Neural progenitor cell (in vitro differentiated cells): ENCODE measurements around the gene CAPN15. TPM values are rescaled to one million over a fixed set of nuclear protein-coding genes. Genes with fewer than 3 reads are reported as not detected.

Experiments used
- DNase-seq: peaks from one replicate; pipeline ENCODE4 v3.0.0-alpha.2; 2016; ENCODE audit warnings: low spot score
- H2AFZ ChIP-seq: fragments of 200-600 bp; sonication (generic); replicated peaks from 2 replicates; pipeline ENCODE4 v1.6.1; 2016; ENCODE audit warnings: antibody characterized with exemption
- H3F3A ChIP-seq: fragments of 200-600 bp; sonication (generic); 2 replicates; pipeline ENCODE4 v1.6.1; 2016; ENCODE audit warnings: antibody characterized with exemption, low read depth
- H3K27ac ChIP-seq: fragments of 200-600 bp; sonication (generic); 2 replicates; pipeline ENCODE4 v1.5.1; 2016; ENCODE audit warnings: mild to moderate bottlenecking
- H3K27me3 ChIP-seq: fragments of 200-600 bp; sonication (generic); 2 replicates; pipeline ENCODE4 v1.6.1; 2016; ENCODE audit warnings: mild to moderate bottlenecking, moderate library complexity
- H3K36me3 ChIP-seq: fragments of 200-600 bp; sonication (generic); 2 replicates; pipeline ENCODE4 v1.5.1; 2016
- H3K4me1 ChIP-seq: fragments of 200-600 bp; sonication (generic); 2 replicates; pipeline ENCODE4 v1.6.1; 2016; ENCODE audit warnings: mixed run types
- H3K4me2 ChIP-seq: fragments of 200-600 bp; sonication (generic); 2 replicates; pipeline ENCODE4 v1.6.1; 2016
- H3K4me3 ChIP-seq: fragments of 200-600 bp; sonication (generic); 2 replicates; pipeline ENCODE4 v1.5.1; 2016
- H3K79me2 ChIP-seq: fragments of 200-600 bp; sonication (generic); 2 replicates; pipeline ENCODE4 v1.6.1; 2016; ENCODE audit warnings: low read depth
- H3K9ac ChIP-seq: fragments of 200-600 bp; sonication (generic); 2 replicates; pipeline ENCODE4 v1.6.1; 2016
- H3K9me3 ChIP-seq: fragments of 200-600 bp; sonication (generic); 2 replicates; pipeline ENCODE4 v1.5.1; 2016; ENCODE audit warnings: low read depth
- H4K20me1 ChIP-seq: fragments of 200-600 bp; sonication (generic); 2 replicates; pipeline ENCODE4 v1.6.1; 2016; ENCODE audit warnings: low read depth
- H3K27ac Mint-ChIP-seq: 3 replicates; pipeline ENCODE4 v1.8.0; 2021; ENCODE audit warnings: mixed read lengths
- H3K27me3 Mint-ChIP-seq: 2 replicates; pipeline ENCODE4 v1.8.0; 2022; ENCODE audit warnings: low read depth, mild to moderate bottlenecking, inconsistent platforms, moderate library complexity, mixed read lengths; ENCODE audit not compliant: insufficient read depth
- H3K36me3 Mint-ChIP-seq: 3 replicates; pipeline ENCODE4 v1.8.0; 2021; ENCODE audit warnings: mixed read lengths
- H3K4me1 Mint-ChIP-seq: 3 replicates; pipeline ENCODE4 v1.8.0; 2021; ENCODE audit warnings: mixed read lengths
- H3K4me3 Mint-ChIP-seq: 3 replicates; pipeline ENCODE4 v1.8.0; 2021; ENCODE audit warnings: mild to moderate bottlenecking, moderate library complexity, mixed read lengths
- H3K9me3 Mint-ChIP-seq: 3 replicates; pipeline ENCODE4 v1.8.0; 2020; ENCODE audit warnings: mixed read lengths
- EZH2 ChIP-seq: fragments of 200-600 bp; sonication (generic); IDR thresholded peaks from 2 replicates; pipeline ENCODE4 v1.6.1; 2017; ENCODE audit warnings: antibody characterized with exemption, mild to moderate bottlenecking, moderate library complexity
- EZH2phosphoT487 ChIP-seq: fragments of 200-600 bp; sonication (generic); IDR thresholded peaks from 2 replicates; pipeline ENCODE4 v1.6.1; 2017; ENCODE audit warnings: antibody characterized with exemption
- total RNA-seq: library from RNA; depleted of rRNA; stranded (reverse); fragments of >200 nt; gene quantifications from 2 replicates; pipeline ENCODE4 v1.2.3, GENCODE V29; 2015; ENCODE audit warnings: low replicate concordance
- TF ChIP-seq, protein P1 (sequence below): fragments of 200-600 bp; sonication (generic); IDR thresholded peaks from 2 replicates; pipeline ENCODE4 v1.5.1; 2017; ENCODE audit warnings: antibody characterized with exemption, mild to moderate bottlenecking

CAPN15 gene
- total RNA-seq, 1 donor from 2014 or later, result 6.8 TPM

DNA sequence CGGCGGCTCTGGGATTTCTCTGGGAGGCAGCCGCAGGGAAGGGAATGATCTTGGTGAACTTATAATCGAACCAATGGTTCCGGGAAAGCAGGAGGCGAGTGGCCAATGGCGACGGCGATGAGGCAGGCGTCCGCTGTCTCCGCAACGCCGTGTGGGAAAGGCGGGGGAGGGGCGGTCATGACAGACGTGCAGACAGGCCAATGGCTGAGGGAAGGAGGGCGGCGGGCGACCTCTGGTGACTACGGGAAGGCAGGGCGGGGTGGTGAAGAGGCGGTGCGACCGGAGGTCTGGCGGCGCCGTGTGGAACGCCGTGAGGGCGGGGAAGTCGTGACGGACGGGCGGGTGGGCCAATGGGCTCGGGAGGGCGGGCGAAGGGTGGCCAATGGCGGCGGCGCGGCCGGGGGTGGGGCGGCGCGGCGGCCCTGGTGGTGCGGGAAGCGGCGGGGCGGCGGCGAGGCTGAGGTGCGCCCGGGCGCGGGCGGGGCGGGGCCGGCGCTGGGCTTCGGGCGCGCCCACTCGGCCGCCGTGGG lies 62.2 kb downstream of the CAPN15 start, which contains the start of gene RAB40C:
RAB40C (plus strand) TSS at position 409 of the 530 bp plus-strand sequence. CDS start 226 bp downstream, outside the sequence.
- H3K36me3 ChIP-seq, result no peaks in the 10 kb centered on the region
- peak within 1 kb of the TSS; percentile 99 for H2AFZ ChIP-seq
- H3K4me3 ChIP-seq, result peak within 1 kb of the TSS; percentile 99
- Mint-ChIP-seq H3K4me1 (peaks cover 32% of the 10 kb centered on the region), H3K4me3 (peak within 1 kb of the TSS; percentile 100), H3K27me3 (peaks cover 15% of the 10 kb centered on the region), H3K9me3 (no peaks in the 10 kb centered on the region), H3K36me3 (peaks cover 6% of the 10 kb centered on the region), H3K27ac (peak within 1 kb of the TSS; percentile 100)
- H3K27me3 ChIP-seq, result peaks cover 38% of the 10 kb centered on the region
- peaks cover 20% of the 10 kb centered on the region for H3F3A ChIP-seq
- H4K20me1 ChIP-seq, result peaks cover 77% of the 10 kb centered on the region
- peak within 1 kb of the TSS; percentile 78 for H3K9ac ChIP-seq
- H3K27ac ChIP-seq, result peak within 1 kb of the TSS; percentile 92
- peaks cover 32% of the 10 kb centered on the region for H3K79me2 ChIP-seq
- no peaks in the 10 kb centered on the region for H3K9me3 ChIP-seq
- peaks cover 3% of the 10 kb centered on the region for H3K4me1 ChIP-seq
- peak; percentile 99 for DNase-seq
- TF ChIP-seq EZH2, result no peak
- TF ChIP-seq, protein P1, sequence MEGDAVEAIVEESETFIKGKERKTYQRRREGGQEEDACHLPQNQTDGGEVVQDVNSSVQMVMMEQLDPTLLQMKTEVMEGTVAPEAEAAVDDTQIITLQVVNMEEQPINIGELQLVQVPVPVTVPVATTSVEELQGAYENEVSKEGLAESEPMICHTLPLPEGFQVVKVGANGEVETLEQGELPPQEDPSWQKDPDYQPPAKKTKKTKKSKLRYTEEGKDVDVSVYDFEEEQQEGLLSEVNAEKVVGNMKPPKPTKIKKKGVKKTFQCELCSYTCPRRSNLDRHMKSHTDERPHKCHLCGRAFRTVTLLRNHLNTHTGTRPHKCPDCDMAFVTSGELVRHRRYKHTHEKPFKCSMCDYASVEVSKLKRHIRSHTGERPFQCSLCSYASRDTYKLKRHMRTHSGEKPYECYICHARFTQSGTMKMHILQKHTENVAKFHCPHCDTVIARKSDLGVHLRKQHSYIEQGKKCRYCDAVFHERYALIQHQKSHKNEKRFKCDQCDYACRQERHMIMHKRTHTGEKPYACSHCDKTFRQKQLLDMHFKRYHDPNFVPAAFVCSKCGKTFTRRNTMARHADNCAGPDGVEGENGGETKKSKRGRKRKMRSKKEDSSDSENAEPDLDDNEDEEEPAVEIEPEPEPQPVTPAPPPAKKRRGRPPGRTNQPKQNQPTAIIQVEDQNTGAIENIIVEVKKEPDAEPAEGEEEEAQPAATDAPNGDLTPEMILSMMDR, result peak; percentile 21
- no peak for TF ChIP-seq EZH2phosphoT487
- H3K4me2 ChIP-seq, result peak within 1 kb of the TSS; percentile 94

DNA sequence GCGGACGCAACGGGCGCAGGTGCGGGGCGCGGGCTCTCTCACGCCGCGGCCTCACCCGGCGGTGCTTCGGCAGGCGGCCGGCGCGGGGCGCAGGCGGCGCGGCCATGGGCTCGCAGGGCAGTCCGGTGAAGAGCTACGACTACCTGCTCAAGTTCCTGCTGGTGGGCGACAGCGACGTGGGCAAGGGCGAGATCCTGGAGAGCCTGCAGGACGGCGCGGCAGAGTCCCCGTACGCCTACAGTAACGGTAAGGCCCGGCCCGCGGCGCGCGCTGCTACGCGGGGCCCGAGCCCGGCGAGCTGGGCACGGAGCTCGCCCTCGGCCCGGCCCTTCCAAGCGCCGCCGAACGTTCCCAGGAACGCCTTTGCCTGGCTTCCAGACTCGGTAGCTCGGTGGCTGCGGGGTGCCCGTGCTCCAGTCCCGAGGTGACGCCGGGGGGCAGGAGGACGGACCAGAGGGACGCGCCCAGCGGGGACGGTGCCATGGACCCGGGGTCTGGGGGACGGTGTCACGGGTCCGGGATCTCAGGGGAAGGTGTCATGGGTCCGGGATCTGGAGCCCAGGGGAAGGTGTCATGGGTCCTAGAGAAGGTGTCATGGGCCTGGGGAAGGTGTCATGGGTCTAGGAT lies 62.8 kb downstream of the CAPN15 start:
- H4K20me1 ChIP-seq, result peaks cover 81% of the 10 kb centered on the region
- H3K36me3 ChIP-seq, result no peaks in the 10 kb centered on the region
- H3K27ac Mint-ChIP-seq, result peak overlapping the region; percentile 55
- H3K9me3 ChIP-seq, result no peaks in the 10 kb centered on the region
- peaks cover 3% of the 10 kb centered on the region for H3K4me1 ChIP-seq
- peaks cover 20% of the 10 kb centered on the region for H3F3A ChIP-seq
- peak; percentile 64 for DNase-seq
- H3K79me2 ChIP-seq, result peaks cover 32% of the 10 kb centered on the region
- H3K9ac ChIP-seq, result peak overlapping the region; percentile 57
- TF ChIP-seq EZH2phosphoT487, result no peak
- TF ChIP-seq, protein P1, result no peak
- no peak for TF ChIP-seq EZH2
- peak overlapping the region; percentile 84 for H3K4me2 ChIP-seq
- no peaks in the 10 kb centered on the region for H3K9me3 Mint-ChIP-seq
- H3K27ac ChIP-seq, result no peak overlapping the region
- H2AFZ ChIP-seq, result peak overlapping the region; percentile 82
- peaks cover 36% of the 10 kb centered on the region for H3K27me3 ChIP-seq
- peaks cover 15% of the 10 kb centered on the region for H3K27me3 Mint-ChIP-seq
- H3K4me3 Mint-ChIP-seq, result peak overlapping the region; percentile 94
- peaks cover 6% of the 10 kb centered on the region for H3K36me3 Mint-ChIP-seq
- H3K4me3 ChIP-seq, result peak overlapping the region; percentile 99
- H3K4me1 Mint-ChIP-seq, result peaks cover 32% of the 10 kb centered on the region

DNA sequence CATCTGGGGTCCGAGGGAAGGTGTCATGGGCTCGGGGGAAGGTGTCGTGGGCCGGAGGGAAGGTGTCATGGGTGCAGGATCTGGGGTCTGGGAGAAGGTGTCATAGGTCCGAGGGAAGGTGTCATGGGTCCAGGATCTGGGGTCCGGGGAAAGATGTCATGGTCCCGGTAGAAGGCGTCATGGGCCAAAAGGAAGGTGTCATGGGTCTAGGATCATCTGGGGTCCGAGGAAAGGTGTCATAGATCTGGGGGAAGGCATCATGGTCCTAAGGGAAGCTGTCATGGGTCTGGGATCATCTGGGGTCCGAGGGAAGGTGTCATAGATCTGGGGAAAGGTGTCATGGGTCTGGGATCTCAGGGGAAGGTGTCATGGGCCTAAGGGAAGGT lies 63.3 kb downstream of the CAPN15 start:
- no peaks in the 10 kb centered on the region for H3K36me3 ChIP-seq
- Mint-ChIP-seq H3K9me3 (no peaks in the 10 kb centered on the region), H3K4me1 (peaks cover 30% of the 10 kb centered on the region), H3K36me3 (peaks cover 6% of the 10 kb centered on the region), H3K27ac (peak overlapping the region; percentile 55), H3K4me3 (peak overlapping the region; percentile 94), H3K27me3 (peaks cover 12% of the 10 kb centered on the region)
- H3F3A ChIP-seq, result peaks cover 16% of the 10 kb centered on the region
- no peak overlapping the region for H2AFZ ChIP-seq
- no peaks in the 10 kb centered on the region for H3K9me3 ChIP-seq
- H3K4me3 ChIP-seq, result peak overlapping the region; percentile 99
- no peak for DNase-seq
- peaks cover 79% of the 10 kb centered on the region for H4K20me1 ChIP-seq
- peak overlapping the region; percentile 84 for H3K4me2 ChIP-seq
- peaks cover 3% of the 10 kb centered on the region for H3K4me1 ChIP-seq
- H3K9ac ChIP-seq, result peak overlapping the region; percentile 57
- H3K27me3 ChIP-seq, result peaks cover 31% of the 10 kb centered on the region
- peaks cover 32% of the 10 kb centered on the region for H3K79me2 ChIP-seq
- no peak overlapping the region for H3K27ac ChIP-seq
- TF ChIP-seq EZH2phosphoT487, result no peak

DNA sequence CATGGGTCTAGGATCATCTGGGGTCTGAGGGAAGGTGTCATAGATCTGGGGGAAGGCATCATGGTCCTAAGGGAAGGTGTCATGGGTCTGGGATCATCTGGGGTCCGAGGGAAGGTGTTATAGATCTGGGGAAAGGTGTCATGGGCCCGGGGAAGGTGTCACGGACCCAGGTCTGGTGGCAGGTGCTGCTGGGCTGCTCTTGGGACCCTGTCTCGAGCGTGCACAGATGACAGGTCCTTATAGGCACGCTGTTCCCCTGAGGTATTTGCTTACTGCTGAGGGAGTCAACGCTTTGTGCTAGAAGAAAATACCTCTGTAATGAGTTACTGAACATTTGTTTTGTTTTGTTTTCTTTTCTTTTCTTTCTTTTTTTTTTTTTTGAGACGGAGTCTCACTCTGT lies 63.7 kb downstream of the CAPN15 start:
- Histone ChIP-seq H3K9me3 (no peaks in the 10 kb centered on the region), H3K27ac (no peak overlapping the region), H3K4me1 (peaks cover 3% of the 10 kb centered on the region), H3K79me2 (peaks cover 32% of the 10 kb centered on the region), H3K9ac (no peak overlapping the region), H3K27me3 (peaks cover 27% of the 10 kb centered on the region), H3K4me3 (no peak overlapping the region), H2AFZ (no peak overlapping the region), H3K36me3 (no peaks in the 10 kb centered on the region), H3F3A (peaks cover 14% of the 10 kb centered on the region), H3K4me2 (peak overlapping the region; percentile 84), H4K20me1 (peaks cover 81% of the 10 kb centered on the region)
- Mint-ChIP-seq H3K27ac (no peak overlapping the region), H3K4me3 (peak overlapping the region; percentile 94), H3K4me1 (peaks cover 27% of the 10 kb centered on the region), H3K36me3 (peaks cover 8% of the 10 kb centered on the region), H3K9me3 (no peaks in the 10 kb centered on the region), H3K27me3 (peaks cover 10% of the 10 kb centered on the region)
- no peak for DNase-seq
- TF ChIP-seq, protein P1, result no peak
- no peak for TF ChIP-seq EZH2phosphoT487
- TF ChIP-seq EZH2, result no peak
